Measurements from ENCODE around the gene C1QTNF6. TPM values are rescaled to one million over a fixed set of nuclear protein-coding genes. Genes with fewer than 3 reads are reported as not detected.

C1QTNF6 gene
- total RNA-seq, 2 experiments from 2014 or later: 7.3 to 19.6 TPM

GRCh38 chr22:37222440-37222971, 34.5 kb upstream of the C1QTNF6 start:
- ChIA-PET CTCF (ENCODE audit: unreplicated experiment) (no interaction called here), POLR2A (interaction anchor here (0.6 to 0.7 kb wide), 2 partner anchors 22 to 1537 kb away, joined by 4 read pairs; partner anchors contain the start of gene RAC2)
- intact Hi-C loops (cut with micrococcal nuclease; ENCODE audit: unreplicated experiment): no loop called here
- H3K27ac ChIP-seq (ENCODE audit: low read depth, low read length, poor library complexity, severe bottlenecking): peak overlapping the region; percentile 30
- H4K20me1 ChIP-seq (ENCODE audit: insufficient read depth, low read length): no peaks in the 10 kb centered on the region
- H2AFZ ChIP-seq (ENCODE audit: low read length): no peak overlapping the region
- no peak for DNase-seq (ENCODE audit: low spot score)
- no TSS peak for BruUV-seq (replicated peaks)
- H3K4me2 ChIP-seq (ENCODE audit: low read length): no peak overlapping the region; the same call in 1 of the 2 replicates
- 0 out of 2 replicates have a peak, but pooled peaks cover 4% of the 10 kb centered on the region for H3K9me3 ChIP-seq (ENCODE audit: low read length)
- H3K79me2 ChIP-seq (ENCODE audit: insufficient read depth, low read depth, low read length): no peaks in the 10 kb centered on the region
- H3K4me1 ChIP-seq (ENCODE audit: insufficient read depth, low read length, poor library complexity, severe bottlenecking): peaks cover 71% of the 10 kb centered on the region
- TF ChIP-seq CTCF (conservative IDR thresholded peaks at IDR 0.05; ENCODE audit: low read length): no peak
- no peak for TF ChIP-seq EZH2phosphoT487 (IDR thresholded peaks at IDR 0.05; ENCODE audit: borderline replicate concordance, low read depth, low read length)
- no peaks in the 10 kb centered on the region for H3K9me2 ChIP-seq (ENCODE audit: insufficient read depth, low read length)
- H3K36me3 ChIP-seq (ENCODE audit: insufficient read depth, low read length): peaks cover 56% of the 10 kb centered on the region
- no peak overlapping the region for H3K4me3 ChIP-seq (ENCODE audit: low read depth, low read length, poor library complexity, severe bottlenecking)

- POLR2A ChIA-PET: no interaction called here
- peak overlapping the region; percentile 30 for H3K27ac ChIP-seq (ENCODE audit: low read depth, low read length, poor library complexity, severe bottlenecking)
- H4K20me1 ChIP-seq (ENCODE audit: insufficient read depth, low read length): no peaks in the 10 kb centered on the region
- TF ChIP-seq EZH2phosphoT487 (IDR thresholded peaks at IDR 0.05; ENCODE audit: borderline replicate concordance, low read depth, low read length) (no peak), CTCF (conservative IDR thresholded peaks at IDR 0.05; ENCODE audit: low read length) (peak; percentile 38; the same call in 1 of the 2 replicates)
- H2AFZ ChIP-seq (ENCODE audit: low read length): no peak overlapping the region
- 0 out of 2 replicates have a peak, but pooled peaks cover 4% of the 10 kb centered on the region for H3K9me3 ChIP-seq (ENCODE audit: low read length)
- CTCF ChIA-PET (ENCODE audit: unreplicated experiment): no interaction called here
- no peak for DNase-seq (ENCODE audit: low spot score)
- BruUV-seq (replicated peaks): no TSS peak
- H3K79me2 ChIP-seq (ENCODE audit: insufficient read depth, low read depth, low read length): no peaks in the 10 kb centered on the region
- intact Hi-C loops (cut with micrococcal nuclease; ENCODE audit: unreplicated experiment): no loop called here
- H3K4me1 ChIP-seq (ENCODE audit: insufficient read depth, low read length, poor library complexity, severe bottlenecking): peaks cover 71% of the 10 kb centered on the region
- no peak overlapping the region for H3K4me2 ChIP-seq (ENCODE audit: low read length)
- H3K36me3 ChIP-seq (ENCODE audit: insufficient read depth, low read length): peaks cover 54% of the 10 kb centered on the region
- no peak overlapping the region for H3K4me3 ChIP-seq (ENCODE audit: low read depth, low read length, poor library complexity, severe bottlenecking)
- no peaks in the 10 kb centered on the region for H3K9me2 ChIP-seq (ENCODE audit: insufficient read depth, low read length)
These were observed 33.6 kb upstream of the C1QTNF6 start for GRCh38 chr22:37221424-37222333.
